Endothelial cell of umbilical vein (primary cell): ENCODE measurements around the gene LTBP2. TPM values are rescaled to one million over a fixed set of nuclear protein-coding genes. Genes with fewer than 3 reads are reported as not detected.

Experiments used
- BruUV-seq: library from RNA; stranded (reverse); fragments of 400-500 nt; replicated peaks from 2 replicates; lab custom pipeline; 2021; lab: Mats Ljungman, UMichigan
- CTCF ChIA-PET: fragments of 300-600, 350-600 bp; sonication (Branson Sonifier 250); formaldehyde crosslinking; loops from one replicate; lab custom pipeline; 2021; ENCODE audit warnings: antibody characterized with exemption, inconsistent platforms; lab: Charles Lee
- POLR2A ChIA-PET: fragments of 300-600, 350-600 bp; sonication (Branson Sonifier 250); formaldehyde crosslinking; loops from one replicate; lab custom pipeline; 2021; ENCODE audit warnings: antibody characterized with exemption, inconsistent platforms; lab: Charles Lee
- DNase-seq: peaks from one replicate; pipeline ENCODE4 v3.0.0-alpha.2; 2011; ENCODE audit warnings: low read depth, low spot score
- FAIRE-seq: peaks from 2 replicates; lab custom pipeline; 2011; peaks lifted over from hg19 to GRCh38; lab: Jason Lieb, UNC
- H2AFZ ChIP-seq: 2 replicates; pipeline ENCODE4 v1.6.0; 2012; ENCODE audit warnings: low read depth, low read length, control low read depth, inconsistent platforms
- H3K27ac ChIP-seq: 2 replicates; pipeline ENCODE4 v1.5.1; 2011; ENCODE audit warnings: low read depth, mild to moderate bottlenecking, control low read depth, low read length, moderate library complexity; ENCODE audit not compliant: insufficient read depth
- H3K27me3 ChIP-seq, 2 experiments: 2 replicates each; pipeline versions ENCODE4 v1.6.0 to v1.6.1; 2011; ENCODE audit warnings: low read length in 2 of 2, mixed read lengths in 1 of 2; ENCODE audit not compliant: control insufficient read depth in 2 of 2, insufficient read depth in 2 of 2
- H3K36me3 ChIP-seq, 2 experiments: 2 replicates in 1 of 2; 3 replicates in 1 of 2; pipeline ENCODE4 v1.5.1; 2011; ENCODE audit warnings: low read length in 2 of 2, mild to moderate bottlenecking in 1 of 2, moderate library complexity in 1 of 2; ENCODE audit not compliant: control insufficient read depth in 2 of 2, insufficient read depth in 2 of 2; ENCODE audit errors: extremely low read depth in 1 of 2
- H3K4me1 ChIP-seq: 3 replicates; pipeline ENCODE4 v1.5.1; 2011; ENCODE audit warnings: mild to moderate bottlenecking, low read length; ENCODE audit not compliant: control insufficient read depth, insufficient read depth; ENCODE audit errors: extremely low read depth
- H3K4me2 ChIP-seq: 2 replicates; pipeline ENCODE4 v1.6.1; 2011; ENCODE audit warnings: low read length, control low read depth, mixed read lengths; ENCODE audit not compliant: insufficient read depth
- H3K4me3 ChIP-seq, 3 experiments: fragments of 200-600 bp in 1 of 3; sonication (generic), shearing (Covaris generic) in 1 of 3; replicated peaks in 1 of 3; 2 replicates each; pipeline ENCODE4 v1.5.1; 2011 to 2016; ENCODE audit warnings: control low read depth in 3 of 3, low read length in 3 of 3, mild to moderate bottlenecking in 2 of 3, inconsistent platforms in 1 of 3, low read depth in 1 of 3, moderate library complexity in 1 of 3; ENCODE audit not compliant: insufficient read depth in 1 of 3
- H3K79me2 ChIP-seq: 2 replicates; pipeline ENCODE4 v1.6.0; 2012; ENCODE audit warnings: low read length, inconsistent platforms; ENCODE audit not compliant: control insufficient read depth, insufficient read depth
- H3K9ac ChIP-seq: replicated peaks from 2 replicates; pipeline ENCODE3; 2011; ENCODE audit warnings: low read length, control low read depth; ENCODE audit not compliant: insufficient read depth; ENCODE audit errors: extremely low read depth
- H3K9me1 ChIP-seq: replicated peaks from 3 replicates; pipeline ENCODE4 v1.6.0; 2011; ENCODE audit warnings: mild to moderate bottlenecking, low read length; ENCODE audit not compliant: control insufficient read depth, insufficient read depth; ENCODE audit errors: extremely low read depth
- H3K9me3 ChIP-seq: replicated peaks from 2 replicates; pipeline ENCODE4 v1.5.1; 2012; ENCODE audit warnings: low read length, inconsistent platforms; ENCODE audit not compliant: control insufficient read depth, insufficient read depth
- H4K20me1 ChIP-seq: replicated peaks from 2 replicates; pipeline ENCODE3; 2011; ENCODE audit warnings: mild to moderate bottlenecking, low read length; ENCODE audit not compliant: control insufficient read depth, insufficient read depth; ENCODE audit errors: extremely low read depth
- EZH2 ChIP-seq: IDR thresholded peaks from 2 replicates; pipeline ENCODE4 v1.6.1; 2012; ENCODE audit warnings: borderline replicate concordance, low read depth, mild to moderate bottlenecking, moderate library complexity, low read length, inconsistent platforms; ENCODE audit not compliant: severe bottlenecking
- FOS ChIP-seq: IDR thresholded peaks from 2 replicates; pipeline ENCODE4 v1.6.1; 2011; ENCODE audit warnings: mild to moderate bottlenecking, low read length, moderate library complexity, borderline replicate concordance; ENCODE audit not compliant: insufficient read depth
- GATA2 ChIP-seq: IDR thresholded peaks from 2 replicates; pipeline ENCODE4 v1.7.0; 2011; ENCODE audit warnings: low read depth, mild to moderate bottlenecking, moderate library complexity, mixed read lengths, low read length; ENCODE audit not compliant: insufficient read length, insufficient read depth
- JUN ChIP-seq: IDR thresholded peaks from 2 replicates; pipeline ENCODE4 v1.6.1; 2011; ENCODE audit warnings: borderline replicate concordance, low read depth; ENCODE audit not compliant: insufficient read length, insufficient read depth
- MYC ChIP-seq: IDR thresholded peaks from one replicate; pipeline ENCODE4 v1.6.1; 2011; ENCODE audit warnings: mild to moderate bottlenecking, low read depth, low read length
- POLR2A ChIP-seq: IDR thresholded peaks from 2 replicates; pipeline ENCODE4 v1.6.1; 2012; ENCODE audit warnings: low read depth, mild to moderate bottlenecking, control low read depth, low read length
- POLR2AphosphoS5 ChIP-seq: IDR thresholded peaks from 2 replicates; pipeline ENCODE4 v1.6.1; 2012; ENCODE audit warnings: low read depth, mild to moderate bottlenecking, control low read depth, low read length, moderate library complexity; ENCODE audit not compliant: insufficient read depth
- dilution Hi-C: fragments of 300-500 bp; cut with MboI; formaldehyde crosslinking; loops from one replicate; pipeline ENCODE4 v1.15.0; 2019; ENCODE audit warnings: low sequenced_read_pairs; ENCODE audit not compliant: extremely low pct_ligation_motif_present
- intact Hi-C: fragments of 100-400 bp; cut with micrococcal nuclease; formaldehyde crosslinking; loops from one replicate; pipeline ENCODE4 v1.10.0; 2022
- polyA plus RNA-seq, 4 experiments: library from polyadenylated mRNA; depleted of rRNA in 3 of 4; stranded (reverse) in 3 of 4; unstranded in 1 of 4; fragments of >200 nt; gene quantifications; 2 replicates each; pipeline versions ENCODE4 v1.2.1 to v1.2.3, GENCODE V29; 2011 to 2012; ENCODE audit warnings: missing spikeins in 1 of 4
- total RNA-seq: library from RNA; stranded (reverse); gene quantifications from 2 replicates; pipeline ENCODE4 v1.2.3, GENCODE V29; 2021
- TF ChIP-seq, protein P1 (sequence below), 2 donors: IDR thresholded peaks; 1 replicate in 1 of 2; 2 replicates in 1 of 2; pipeline ENCODE4 v1.5.1; 2011; ENCODE audit warnings: low read length in 2 of 2, mild to moderate bottlenecking in 2 of 2, moderate library complexity in 2 of 2, control low read depth in 1 of 2, inconsistent platforms in 1 of 2, low read depth in 1 of 2; ENCODE audit not compliant: insufficient read depth in 1 of 2; ENCODE audit errors: extremely low read depth in 1 of 2
- TF ChIP-seq, protein P2 (sequence below): IDR thresholded peaks from 2 replicates; pipeline ENCODE4 v1.6.1; 2011; ENCODE audit not compliant: insufficient read depth, insufficient read length

Gene LTBP2
- total and polyA plus RNA-seq, 2 donors (not counting 3 experiments of a cell fraction or from before 2014, with no cell fraction given) = 209 to 268 TPM

DNA sequence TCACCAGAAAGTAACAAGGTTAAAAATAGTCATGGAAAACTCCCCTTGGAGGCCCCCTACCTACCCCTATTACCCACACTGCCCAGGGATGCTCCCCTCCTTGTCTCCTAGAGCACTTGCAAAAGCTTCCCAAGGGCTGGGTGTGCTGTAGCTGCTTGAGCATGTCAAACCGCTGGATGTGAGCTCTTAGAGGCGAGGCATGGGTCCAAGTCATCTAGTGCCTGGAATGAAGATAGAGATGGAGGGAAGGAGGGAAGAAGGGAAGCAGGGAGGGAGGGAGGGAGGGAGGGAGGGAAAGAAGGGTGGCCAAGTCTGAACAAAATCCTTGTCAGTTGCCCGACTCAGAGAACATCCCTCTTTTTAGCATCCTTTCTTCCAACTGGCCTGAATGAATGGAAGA is 43.1 kb downstream of the LTBP2 start:
- CTCF ChIA-PET = no interaction called here
- H3K4me1 ChIP-seq = peaks cover 41% of the 10 kb centered on the region
- peaks cover 11 to 15% of the 10 kb centered on the region in 2 experiments for H3K36me3 ChIP-seq
- DNase-seq = no peak
- no peak overlapping the region for H2AFZ ChIP-seq
- TF ChIP-seq, protein P1, sequence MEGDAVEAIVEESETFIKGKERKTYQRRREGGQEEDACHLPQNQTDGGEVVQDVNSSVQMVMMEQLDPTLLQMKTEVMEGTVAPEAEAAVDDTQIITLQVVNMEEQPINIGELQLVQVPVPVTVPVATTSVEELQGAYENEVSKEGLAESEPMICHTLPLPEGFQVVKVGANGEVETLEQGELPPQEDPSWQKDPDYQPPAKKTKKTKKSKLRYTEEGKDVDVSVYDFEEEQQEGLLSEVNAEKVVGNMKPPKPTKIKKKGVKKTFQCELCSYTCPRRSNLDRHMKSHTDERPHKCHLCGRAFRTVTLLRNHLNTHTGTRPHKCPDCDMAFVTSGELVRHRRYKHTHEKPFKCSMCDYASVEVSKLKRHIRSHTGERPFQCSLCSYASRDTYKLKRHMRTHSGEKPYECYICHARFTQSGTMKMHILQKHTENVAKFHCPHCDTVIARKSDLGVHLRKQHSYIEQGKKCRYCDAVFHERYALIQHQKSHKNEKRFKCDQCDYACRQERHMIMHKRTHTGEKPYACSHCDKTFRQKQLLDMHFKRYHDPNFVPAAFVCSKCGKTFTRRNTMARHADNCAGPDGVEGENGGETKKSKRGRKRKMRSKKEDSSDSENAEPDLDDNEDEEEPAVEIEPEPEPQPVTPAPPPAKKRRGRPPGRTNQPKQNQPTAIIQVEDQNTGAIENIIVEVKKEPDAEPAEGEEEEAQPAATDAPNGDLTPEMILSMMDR (IDR thresholded peaks at IDR 0.05; ENCODE audit: extremely low read depth in 1 of 2, insufficient read depth in 1 of 2, low read depth in 1 of 2, low read length in 2 of 2) = no peak
- no peak for TF ChIP-seq FOS
- no peak for TF ChIP-seq JUN
- no peak for TF ChIP-seq MYC
- TF ChIP-seq POLR2A = no peak
- no peak for TF ChIP-seq EZH2
- TF ChIP-seq GATA2 = no peak
- TF ChIP-seq POLR2AphosphoS5 = no peak
- TF ChIP-seq, protein P2, sequence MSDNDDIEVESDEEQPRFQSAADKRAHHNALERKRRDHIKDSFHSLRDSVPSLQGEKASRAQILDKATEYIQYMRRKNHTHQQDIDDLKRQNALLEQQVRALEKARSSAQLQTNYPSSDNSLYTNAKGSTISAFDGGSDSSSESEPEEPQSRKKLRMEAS = no peak
- H3K27ac ChIP-seq = no peak overlapping the region
- H4K20me1 ChIP-seq = no peaks in the 10 kb centered on the region
- H3K4me2 ChIP-seq = no peak overlapping the region
- H3K9ac ChIP-seq = no peak overlapping the region
- no peaks in the 10 kb centered on the region for H3K27me3 ChIP-seq
- FAIRE-seq = peak; percentile 15
- intact Hi-C loops (no loop called here), dilution Hi-C loops (no loop called here)
- BruUV-seq = no TSS peak
- H3K9me1 ChIP-seq = no peaks in the 10 kb centered on the region
- POLR2A ChIA-PET = no interaction called here
- H3K4me3 ChIP-seq = no peak overlapping the region
- no peaks in the 10 kb centered on the region for H3K9me3 ChIP-seq
- H3K79me2 ChIP-seq = peaks cover 80% of the 10 kb centered on the region
